ENCODE results near the gene FAF1.

FAF1 gene

GRCh38 chr1:50861772-50862171 is 98.3 kb downstream of the FAF1 start:
- peaks cover 20% of the 10 kb centered on the region for H3K9me3 Mint-ChIP-seq
- H3K4me1 Mint-ChIP-seq = peaks cover 25% of the 10 kb centered on the region
- no peak overlapping the region for H3K27ac Mint-ChIP-seq
- H3K4me3 Mint-ChIP-seq = no peak overlapping the region
- H3K36me3 Mint-ChIP-seq = peaks cover 49% of the 10 kb centered on the region
- ATAC-seq = no peak
- H3K27me3 Mint-ChIP-seq = no peaks in the 10 kb centered on the region

GRCh38 chr1:50860702-50861101 is 99.4 kb downstream of the FAF1 start:
- H3K9me3 Mint-ChIP-seq = peaks cover 19% of the 10 kb centered on the region
- peaks cover 18% of the 10 kb centered on the region for H3K4me1 Mint-ChIP-seq
- peaks cover 48% of the 10 kb centered on the region for H3K36me3 Mint-ChIP-seq
- no peak overlapping the region for H3K27ac Mint-ChIP-seq
- ATAC-seq = no peak
- no peaks in the 10 kb centered on the region for H3K27me3 Mint-ChIP-seq
- H3K4me3 Mint-ChIP-seq = no peak overlapping the region

- Mint-ChIP-seq H3K9me3 (peaks cover 19% of the 10 kb centered on the region), H3K4me1 (peaks cover 18% of the 10 kb centered on the region), H3K4me3 (no peak overlapping the region), H3K27me3 (no peaks in the 10 kb centered on the region), H3K27ac (no peak overlapping the region), H3K36me3 (peaks cover 48% of the 10 kb centered on the region)
- no peak for ATAC-seq
Measured at GRCh38 chr1:50860256-50860655, 99.8 kb downstream of the FAF1 start.

- Mint-ChIP-seq H3K9me3 (peaks cover 19% of the 10 kb centered on the region), H3K4me3 (no peak overlapping the region), H3K36me3 (peaks cover 48% of the 10 kb centered on the region), H3K27ac (no peak overlapping the region), H3K4me1 (peaks cover 18% of the 10 kb centered on the region), H3K27me3 (no peaks in the 10 kb centered on the region)
- ATAC-seq = no peak
Measured at GRCh38 chr1:50859657-50860056, 100.4 kb downstream of the FAF1 start.

GRCh38 chr1:50858761-50859160 is 101.3 kb downstream of the FAF1 start:
- Mint-ChIP-seq H3K27me3 (no peaks in the 10 kb centered on the region), H3K27ac (no peak overlapping the region), H3K4me1 (peaks cover 18% of the 10 kb centered on the region), H3K9me3 (peaks cover 19% of the 10 kb centered on the region), H3K36me3 (peaks cover 48% of the 10 kb centered on the region), H3K4me3 (no peak overlapping the region)
- ATAC-seq = no peak

GRCh38 chr1:50857702-50858101 is 102.4 kb downstream of the FAF1 start:
- Mint-ChIP-seq H3K4me3 (no peak overlapping the region), H3K27ac (no peak overlapping the region), H3K36me3 (peaks cover 41% of the 10 kb centered on the region), H3K4me1 (peaks cover 18% of the 10 kb centered on the region), H3K27me3 (no peaks in the 10 kb centered on the region), H3K9me3 (peaks cover 16% of the 10 kb centered on the region)
- no peak for ATAC-seq

GRCh38 chr1:50853325-50853724 is 106.7 kb downstream of the FAF1 start:
- Mint-ChIP-seq H3K9me3 (peaks cover 4% of the 10 kb centered on the region), H3K4me3 (no peak overlapping the region), H3K27ac (no peak overlapping the region), H3K27me3 (no peaks in the 10 kb centered on the region), H3K36me3 (peaks cover 19% of the 10 kb centered on the region), H3K4me1 (peaks cover 6% of the 10 kb centered on the region)
- ATAC-seq = no peak

- Mint-ChIP-seq H3K27me3 (no peaks in the 10 kb centered on the region), H3K9me3 (peaks cover 4% of the 10 kb centered on the region), H3K27ac (no peak overlapping the region), H3K36me3 (peaks cover 24% of the 10 kb centered on the region), H3K4me1 (peaks cover 6% of the 10 kb centered on the region), H3K4me3 (no peak overlapping the region)
- ATAC-seq = no peak
Measured at GRCh38 chr1:50852889-50853288, 107.2 kb downstream of the FAF1 start.

GRCh38 chr1:50851466-50851865 is 108.6 kb downstream of the FAF1 start:
- ATAC-seq = no peak

GRCh38 chr1:50851034-50851433 is 109.0 kb downstream of the FAF1 start:
- no peak for ATAC-seq
- H3K4me1 Mint-ChIP-seq = peaks cover 6% of the 10 kb centered on the region
- no peak overlapping the region for H3K4me3 Mint-ChIP-seq
- peaks cover 8% of the 10 kb centered on the region for H3K9me3 Mint-ChIP-seq
- H3K27ac Mint-ChIP-seq = no peak overlapping the region
- no peaks in the 10 kb centered on the region for H3K27me3 Mint-ChIP-seq
- H3K36me3 Mint-ChIP-seq = peaks cover 38% of the 10 kb centered on the region

More at GRCh38 chr1:50851466-50851865, 108.6 kb downstream of the FAF1 start:
- Mint-ChIP-seq H3K4me1 (peaks cover 6% of the 10 kb centered on the region), H3K9me3 (peaks cover 8% of the 10 kb centered on the region), H3K27me3 (no peaks in the 10 kb centered on the region), H3K27ac (no peak overlapping the region), H3K36me3 (peaks cover 38% of the 10 kb centered on the region), H3K4me3 (no peak overlapping the region)

GRCh38 chr1:50847303-50847702 is 112.8 kb downstream of the FAF1 start:
- Mint-ChIP-seq H3K27ac (no peak overlapping the region), H3K9me3 (peaks cover 8% of the 10 kb centered on the region), H3K27me3 (no peaks in the 10 kb centered on the region), H3K4me1 (peaks cover 11% of the 10 kb centered on the region), H3K36me3 (peaks cover 50% of the 10 kb centered on the region), H3K4me3 (no peak overlapping the region)
- no peak for ATAC-seq

GRCh38 chr1:50846224-50846839 is 113.7 kb downstream of the FAF1 start:
- Mint-ChIP-seq H3K36me3 (peaks cover 44% of the 10 kb centered on the region), H3K4me1 (peaks cover 7% of the 10 kb centered on the region), H3K27ac (no peak overlapping the region), H3K9me3 (peaks cover 8% of the 10 kb centered on the region), H3K4me3 (no peak overlapping the region), H3K27me3 (no peaks in the 10 kb centered on the region)
- no peak for ATAC-seq

- no peak for ATAC-seq
- H3K27me3 Mint-ChIP-seq = no peaks in the 10 kb centered on the region
- peaks cover 23% of the 10 kb centered on the region for H3K36me3 Mint-ChIP-seq
- no peaks in the 10 kb centered on the region for H3K9me3 Mint-ChIP-seq
- H3K4me3 Mint-ChIP-seq = no peak overlapping the region
- H3K4me1 Mint-ChIP-seq = peaks cover 7% of the 10 kb centered on the region
- H3K27ac Mint-ChIP-seq = no peak overlapping the region
Measured at GRCh38 chr1:50841791-50842387, 118.2 kb downstream of the FAF1 start.

GRCh38 chr1:50836117-50836516 is 124.0 kb downstream of the FAF1 start:
- H3K27me3 Mint-ChIP-seq = no peaks in the 10 kb centered on the region
- H3K27ac Mint-ChIP-seq = no peak overlapping the region
- peaks cover 34% of the 10 kb centered on the region for H3K36me3 Mint-ChIP-seq
- H3K9me3 Mint-ChIP-seq = peaks cover 8% of the 10 kb centered on the region
- ATAC-seq = no peak
- no peak overlapping the region for H3K4me3 Mint-ChIP-seq
- peaks cover 11% of the 10 kb centered on the region for H3K4me1 Mint-ChIP-seq

GRCh38 chr1:50833216-50833615 is 126.9 kb downstream of the FAF1 start:
- ATAC-seq = no peak
- no peak overlapping the region for H3K27ac Mint-ChIP-seq

GRCh38 chr1:50832167-50832566 is 127.9 kb downstream of the FAF1 start:
- H3K27me3 Mint-ChIP-seq = no peaks in the 10 kb centered on the region
- H3K4me1 Mint-ChIP-seq = peaks cover 17% of the 10 kb centered on the region
- H3K4me3 Mint-ChIP-seq = no peak overlapping the region
- H3K36me3 Mint-ChIP-seq = peaks cover 42% of the 10 kb centered on the region
- ATAC-seq = no peak
- H3K27ac Mint-ChIP-seq = no peak overlapping the region
- peaks cover 8% of the 10 kb centered on the region for H3K9me3 Mint-ChIP-seq

More at GRCh38 chr1:50833216-50833615, 126.9 kb downstream of the FAF1 start:
- H3K4me1 Mint-ChIP-seq = peaks cover 17% of the 10 kb centered on the region
- no peaks in the 10 kb centered on the region for H3K27me3 Mint-ChIP-seq
- peaks cover 8% of the 10 kb centered on the region for H3K9me3 Mint-ChIP-seq
- H3K4me3 Mint-ChIP-seq = no peak overlapping the region
- peaks cover 42% of the 10 kb centered on the region for H3K36me3 Mint-ChIP-seq

All from stimulated activated memory B cell treated with anti-CD40 and anti-IgM and Interleukin-4, amounts not matched to agents 10 μg/mL and 1 μg/mL and 100 μg/mL, for 72 hours (primary cell).